Measurements from ENCODE around the gene PARVG.

PARVG gene

DNA sequence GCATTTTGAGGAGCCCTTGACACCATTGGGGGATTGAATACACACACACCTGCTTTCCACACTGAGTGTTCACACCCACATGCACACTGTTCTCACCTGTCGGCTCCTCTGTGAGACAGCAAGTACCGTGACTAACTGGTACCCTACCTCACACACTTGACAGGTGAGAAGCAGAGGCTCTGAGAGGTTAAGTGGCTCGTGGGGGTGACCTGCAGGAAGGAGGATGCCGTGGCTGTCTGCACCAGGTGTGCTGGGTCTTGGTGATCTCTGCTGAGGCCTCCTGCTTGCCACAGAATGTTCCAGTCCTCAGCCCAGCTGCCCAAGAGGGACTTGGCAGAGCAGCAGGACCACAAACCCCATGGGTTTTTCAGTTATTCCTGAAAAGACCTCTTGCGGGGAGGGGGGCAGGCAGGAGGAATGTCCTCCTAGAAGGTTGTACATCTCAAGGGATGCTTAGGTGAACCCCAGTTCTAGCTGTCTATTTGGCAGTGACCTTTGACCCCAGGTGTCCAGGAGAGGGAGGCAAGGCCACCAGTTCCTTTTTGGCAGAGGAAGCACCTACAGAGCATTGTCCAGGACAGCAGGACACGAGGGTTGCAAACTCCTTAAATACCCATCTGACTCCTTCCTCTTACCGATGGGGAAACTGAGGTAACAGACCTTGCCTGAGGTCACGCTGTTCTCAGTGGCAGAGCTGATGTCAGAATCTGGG, 66.0 kb downstream of the PARVG start:
- DNase-seq, result no peak

GRCh38 chr22:44247346-44247745, 66.6 kb downstream of the PARVG start:
- no peak for DNase-seq

DNA sequence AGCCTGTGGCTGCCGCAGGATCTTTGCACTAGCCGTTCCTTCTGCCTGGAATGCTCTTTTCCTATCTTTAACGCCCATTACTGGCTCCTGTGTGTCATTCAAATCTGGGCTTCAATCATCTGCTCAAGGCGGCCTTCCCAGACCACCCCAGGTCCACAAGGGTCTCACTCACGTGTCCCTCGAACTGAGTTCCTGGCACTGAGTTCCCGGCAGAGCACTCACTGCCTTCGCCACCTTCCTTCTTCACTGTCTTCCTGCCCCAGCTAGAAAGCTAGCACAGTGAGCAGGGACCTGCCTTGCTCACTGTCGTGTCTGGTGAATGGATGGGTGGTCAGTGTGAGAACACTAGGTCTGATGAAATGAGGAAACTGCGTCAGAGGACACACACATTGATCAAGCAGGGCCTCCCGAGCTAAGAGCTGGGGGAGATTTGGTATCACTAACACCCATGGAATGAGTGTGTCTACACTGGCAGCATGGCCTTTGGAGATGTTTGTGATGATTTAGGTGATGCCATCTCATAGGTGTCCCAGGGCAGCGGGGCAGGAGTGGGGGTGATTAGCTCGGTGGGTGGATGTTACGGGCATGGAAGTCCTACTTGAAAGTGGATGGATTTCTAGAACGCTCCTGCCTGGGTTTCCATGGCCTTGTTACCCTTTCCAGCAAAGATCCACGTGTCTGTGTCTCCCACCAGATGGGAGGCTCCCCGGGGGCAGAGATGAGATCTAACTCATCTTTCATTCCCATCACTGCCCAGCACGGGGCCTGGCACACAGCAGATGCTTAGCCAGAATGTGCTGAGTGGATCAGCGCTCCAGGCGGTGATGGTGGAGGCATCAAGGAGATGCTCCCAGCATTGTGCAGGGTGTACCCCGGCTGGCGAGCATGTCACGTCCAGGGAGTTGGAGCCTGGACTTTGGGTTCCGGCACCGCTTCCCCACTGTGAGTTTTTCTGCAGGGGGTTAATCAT, 67.5 kb downstream of the PARVG start:
- no peak for DNase-seq

DNA sequence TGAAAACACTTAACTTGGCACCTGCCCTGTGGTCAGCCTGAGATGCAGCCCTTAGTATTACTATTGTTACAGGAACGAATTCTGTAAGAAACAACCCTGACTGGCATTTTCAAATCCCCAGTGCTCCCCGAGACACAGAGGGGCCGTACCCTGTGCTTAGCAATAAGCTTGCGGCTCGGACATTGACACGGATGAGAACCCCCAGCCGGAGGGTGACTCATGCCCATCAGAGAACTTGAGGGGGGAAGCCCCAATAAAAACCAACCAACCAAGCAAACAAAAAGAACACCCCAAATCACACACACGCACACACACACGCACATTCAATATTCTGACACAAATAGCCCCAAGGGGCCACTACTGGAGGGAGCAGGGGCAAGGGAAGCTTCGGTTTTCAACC, 68.2 kb downstream of the PARVG start:
- no peak for DNase-seq

GRCh38 chr22:44249376-44250147, 68.8 kb downstream of the PARVG start:
- DNase-seq, result no peak

GRCh38 chr22:44254811-44255210, 74.1 kb downstream of the PARVG start:
- no peak for DNase-seq

DNA sequence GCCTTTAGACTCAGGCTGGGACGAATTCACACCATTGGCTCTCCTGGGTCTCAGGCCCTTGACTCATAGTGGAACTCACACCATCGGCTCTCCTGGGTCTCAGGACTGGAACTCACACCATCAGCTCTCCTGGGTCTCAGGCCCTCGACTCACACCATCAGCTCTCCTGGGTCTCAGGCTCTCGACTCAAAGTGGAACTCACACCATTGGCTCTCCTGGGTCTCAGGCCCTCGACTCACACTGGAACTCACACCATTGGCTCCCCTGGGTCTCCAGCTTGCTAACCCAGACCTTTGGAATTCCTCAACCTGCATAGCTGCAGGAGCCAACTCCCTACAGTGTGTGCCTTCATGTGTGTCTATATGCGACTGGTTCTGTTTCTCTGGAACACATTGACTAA, 75.4 kb downstream of the PARVG start:
- no peak for DNase-seq

DNA sequence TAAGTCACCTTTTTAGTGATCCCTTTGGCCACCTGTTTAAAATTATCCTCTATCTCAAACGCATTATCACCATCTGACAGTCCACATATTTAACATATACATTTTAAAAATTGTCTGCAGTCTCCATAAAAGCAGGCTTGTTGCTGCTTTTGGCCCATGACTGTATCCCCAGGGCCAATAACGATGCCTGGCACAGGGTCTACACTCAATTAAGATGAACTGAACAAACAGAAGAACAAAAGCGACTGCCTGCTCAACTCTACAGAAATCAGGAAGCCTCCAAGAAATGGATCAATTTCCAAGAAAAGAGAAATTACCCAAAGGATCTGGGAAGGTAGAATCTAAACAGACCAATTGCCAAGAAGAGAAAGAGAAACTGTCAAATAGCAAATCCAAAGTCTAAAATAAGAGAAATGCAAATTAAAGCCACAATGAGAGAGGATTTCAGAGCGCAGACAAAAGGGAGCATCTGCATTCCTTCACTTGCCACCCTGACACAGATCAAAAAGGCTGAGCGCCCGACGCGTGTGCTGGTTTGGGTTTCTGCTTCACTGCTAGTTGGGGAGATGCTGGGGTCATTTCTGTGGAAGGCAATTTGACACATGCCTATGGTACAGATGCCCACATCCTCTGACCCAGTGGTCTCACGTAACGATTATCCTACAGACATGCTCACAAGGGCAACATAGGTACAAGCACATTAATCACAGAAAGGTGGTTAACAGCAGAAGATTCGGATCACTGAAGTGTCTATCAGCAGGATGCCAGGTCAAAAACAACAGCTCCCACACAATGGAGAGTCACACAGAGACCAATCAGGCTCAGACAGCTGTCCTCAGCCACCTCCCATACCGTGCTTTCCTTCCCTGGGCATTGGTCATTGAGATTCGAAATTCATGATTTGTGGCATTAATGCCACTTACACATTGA, 76.1 kb downstream of the PARVG start:
- no peak for DNase-seq

All from activated CD4-positive, alpha-beta T cell treated with anti-CD3 and anti-CD28 coated beads for 1 hour (primary cell).